Astrocyte of the cerebellum (primary cell): ENCODE data around the gene PIK3R3.

ENCODE experiments used
- DNase-seq: peaks from one replicate; pipeline ENCODE4 v3.0.0-alpha.2; 2011; ENCODE audit warnings: low read depth
- H3K4me3 ChIP-seq: 2 replicates; pipeline ENCODE4 v1.5.1; 2011; ENCODE audit warnings: mild to moderate bottlenecking, low read depth, low read length, moderate library complexity
- in situ Hi-C: cut with HindIII; loops from 2 replicates; pipeline ENCODE4 v1.10.0; 2017; ENCODE audit warnings: low sequenced_read_pairs
- TF ChIP-seq, protein P1 (sequence below): IDR thresholded peaks from 2 replicates; pipeline ENCODE4 v1.5.1; 2012; ENCODE audit warnings: low read length, low read depth, moderate library complexity, mild to moderate bottlenecking; ENCODE audit errors: missing control alignments

PIK3R3 gene

DNA sequence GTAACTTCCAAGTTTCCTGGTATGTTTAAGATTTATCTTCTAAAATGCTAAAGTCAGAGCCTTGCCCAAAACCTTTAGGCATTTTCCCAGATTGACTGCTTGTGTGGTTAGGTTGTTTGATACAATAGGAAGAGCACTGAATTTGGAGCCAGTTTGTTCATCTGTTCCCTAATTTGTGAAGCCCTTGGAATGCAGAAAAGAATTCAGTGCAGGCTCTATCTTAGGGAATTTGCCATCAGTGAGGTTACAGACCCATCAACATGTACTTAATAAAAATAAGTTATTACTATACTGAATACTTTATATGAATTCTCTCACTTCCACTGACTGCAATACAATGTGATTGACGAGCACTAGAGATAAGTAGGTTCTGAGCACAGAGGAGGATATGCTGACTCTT, 120.2 kb downstream of the PIK3R3 start:
- H3K4me3 ChIP-seq, result no peak overlapping the region
- DNase-seq, result no peak
- in situ Hi-C loops, result no loop called here
- TF ChIP-seq, protein P1, sequence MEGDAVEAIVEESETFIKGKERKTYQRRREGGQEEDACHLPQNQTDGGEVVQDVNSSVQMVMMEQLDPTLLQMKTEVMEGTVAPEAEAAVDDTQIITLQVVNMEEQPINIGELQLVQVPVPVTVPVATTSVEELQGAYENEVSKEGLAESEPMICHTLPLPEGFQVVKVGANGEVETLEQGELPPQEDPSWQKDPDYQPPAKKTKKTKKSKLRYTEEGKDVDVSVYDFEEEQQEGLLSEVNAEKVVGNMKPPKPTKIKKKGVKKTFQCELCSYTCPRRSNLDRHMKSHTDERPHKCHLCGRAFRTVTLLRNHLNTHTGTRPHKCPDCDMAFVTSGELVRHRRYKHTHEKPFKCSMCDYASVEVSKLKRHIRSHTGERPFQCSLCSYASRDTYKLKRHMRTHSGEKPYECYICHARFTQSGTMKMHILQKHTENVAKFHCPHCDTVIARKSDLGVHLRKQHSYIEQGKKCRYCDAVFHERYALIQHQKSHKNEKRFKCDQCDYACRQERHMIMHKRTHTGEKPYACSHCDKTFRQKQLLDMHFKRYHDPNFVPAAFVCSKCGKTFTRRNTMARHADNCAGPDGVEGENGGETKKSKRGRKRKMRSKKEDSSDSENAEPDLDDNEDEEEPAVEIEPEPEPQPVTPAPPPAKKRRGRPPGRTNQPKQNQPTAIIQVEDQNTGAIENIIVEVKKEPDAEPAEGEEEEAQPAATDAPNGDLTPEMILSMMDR, result no peak

DNA sequence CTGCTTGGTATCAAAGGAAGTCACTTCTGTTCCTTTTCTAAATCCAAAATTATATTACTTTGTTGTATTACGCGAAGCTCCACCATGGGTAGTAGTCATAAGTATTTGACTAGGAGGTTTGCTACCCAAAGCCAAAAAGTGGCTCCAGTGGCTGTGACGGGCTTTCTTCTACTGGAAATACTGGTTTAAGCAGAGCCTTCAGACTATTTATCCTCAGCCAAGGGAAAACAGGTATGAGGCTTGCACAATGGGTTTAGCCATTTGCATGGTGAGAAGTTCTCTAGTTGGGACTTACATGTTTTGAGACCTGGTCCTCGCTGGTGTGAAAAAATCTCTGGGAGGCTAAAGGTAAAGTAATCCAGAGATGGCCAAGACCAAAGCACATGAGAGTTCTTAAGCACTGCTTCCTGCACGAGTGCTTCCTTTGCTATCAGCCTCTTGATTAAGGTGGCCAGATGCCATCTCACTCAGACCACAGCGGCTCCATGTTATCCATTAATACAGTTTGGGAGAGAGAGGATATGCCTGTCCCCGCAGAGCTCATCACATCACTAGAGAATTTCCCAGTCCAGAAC, 121.2 kb downstream of the PIK3R3 start:
- H3K4me3 ChIP-seq, result no peak overlapping the region
- DNase-seq, result no peak
- TF ChIP-seq, protein P1, result no peak
- in situ Hi-C loops, result no loop called here

DNA sequence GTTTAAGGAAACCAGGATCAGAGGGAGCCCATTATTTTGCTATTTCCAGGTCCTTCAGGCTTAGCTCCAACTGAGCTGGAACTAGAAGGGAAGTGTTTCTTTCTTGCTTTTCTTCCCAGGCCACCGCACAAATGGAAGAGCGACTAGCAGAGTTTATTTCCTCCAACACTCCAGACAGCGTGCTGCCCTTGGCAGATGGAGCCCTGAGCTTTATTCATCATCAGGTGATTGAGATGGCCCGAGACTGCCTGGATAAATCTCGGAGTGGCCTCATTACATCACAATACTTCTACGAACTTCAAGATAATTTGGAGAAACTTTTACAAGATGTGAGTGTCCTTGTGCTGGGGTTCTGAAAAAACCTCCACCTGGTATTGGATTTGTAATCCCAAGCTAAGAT, 121.8 kb downstream of the PIK3R3 start:
- H3K4me3 ChIP-seq, result no peak overlapping the region
- no peak for DNase-seq
- TF ChIP-seq, protein P1, result no peak
- in situ Hi-C loops, result no loop called here

DNA sequence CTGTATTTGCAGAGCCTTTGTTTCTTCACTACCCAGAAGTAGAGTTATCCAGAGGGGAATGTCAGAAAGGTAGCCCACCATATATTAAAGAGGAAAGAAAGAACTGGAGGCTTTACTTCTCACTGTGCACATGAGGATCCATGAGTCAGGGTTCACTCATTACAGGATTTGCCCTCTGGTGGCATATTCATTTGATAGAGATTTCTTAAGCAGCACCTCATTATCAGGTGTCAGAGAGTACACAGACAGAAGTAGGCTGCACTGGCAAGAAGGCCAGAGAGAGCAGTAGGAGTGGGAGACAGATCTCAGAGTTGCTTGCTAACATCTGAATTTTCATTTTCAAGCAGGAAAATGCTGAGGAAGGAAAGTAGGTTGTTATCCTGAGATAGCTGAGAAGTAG, 123.8 kb downstream of the PIK3R3 start:
- H3K4me3 ChIP-seq, result no peak overlapping the region
- no peak for DNase-seq
- in situ Hi-C loops, result no loop called here

DNA sequence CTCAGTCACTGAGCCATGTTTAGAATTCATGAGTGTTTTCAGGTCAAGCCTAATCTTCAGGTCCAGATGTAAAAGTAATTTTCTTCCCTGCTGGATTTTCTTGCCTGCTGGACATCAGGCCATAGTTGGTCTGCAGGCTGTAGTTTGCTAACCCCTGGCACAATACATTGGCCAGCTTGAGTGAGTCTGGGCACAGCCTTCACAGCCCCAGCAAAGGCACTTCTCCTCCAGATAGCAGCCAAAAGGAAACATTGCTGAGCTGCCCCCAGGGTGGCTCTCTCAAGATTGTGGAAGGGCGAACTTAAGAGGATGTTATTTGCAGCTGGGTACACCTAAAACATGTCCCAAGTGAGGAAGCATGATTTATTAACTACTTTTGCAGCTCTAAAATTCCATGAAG, 126.8 kb downstream of the PIK3R3 start:
- no peak overlapping the region for H3K4me3 ChIP-seq
- in situ Hi-C loops, result no loop called here
- TF ChIP-seq, protein P1, result no peak
- no peak for DNase-seq

More for the DNA sequence above, 123.8 kb downstream of the PIK3R3 start:
- TF ChIP-seq, protein P1, result no peak

- no peak overlapping the region for H3K4me3 ChIP-seq
- in situ Hi-C loops, result no loop called here
- no peak for DNase-seq
- TF ChIP-seq, protein P1, result no peak
These were observed 127.9 kb downstream of the PIK3R3 start for GRCh38 chr1:46004492-46004891.
